HG03060 (cell line): ENCODE data around the gene CLCA1.

Source experiments
- ATAC-seq: cut with Tn5 transposase; IDR thresholded peaks from one replicate; pipeline ENCODE4 v1.9.1; 2021; ENCODE audit warnings: low read depth, moderate number of reproducible peaks; ENCODE audit not compliant: unreplicated experiment

Gene CLCA1

DNA sequence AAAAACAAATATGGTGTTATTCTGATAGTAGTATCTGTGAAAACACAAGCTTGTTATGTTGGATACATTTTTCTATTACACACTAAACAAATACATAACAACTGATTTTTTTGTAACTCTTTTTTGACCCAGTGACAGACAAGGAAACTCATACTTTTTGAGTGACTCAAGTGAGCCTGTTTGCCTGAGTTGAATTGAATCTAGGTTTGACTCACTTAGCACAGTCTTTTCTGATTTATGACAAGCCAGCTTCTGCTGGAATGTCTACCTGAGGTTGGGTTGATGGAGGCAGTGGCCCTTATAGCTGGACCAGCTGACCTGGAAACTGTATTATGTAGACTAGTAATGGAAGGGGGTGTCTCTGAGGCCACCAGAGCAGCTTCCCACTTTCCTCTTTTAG, 73.9 kb downstream of the CLCA1 start:
- ATAC-seq: no peak

GRCh38 chr1:86546787-86547221, 78.1 kb downstream of the CLCA1 start, which contains the start of gene CLCA4:
TSS of gene CLCA4 (plus strand) at chr1:86547078. CDS start at chr1:86547120, 42 bp downstream.
- ATAC-seq: no peak

GRCh38 chr1:86548839-86549238, 80.1 kb downstream of the CLCA1 start:
- ATAC-seq: no peak
